Measurements from ENCODE around the gene WAC.
"Not testable (repeated sequence)": the region's sequence is repeated elsewhere in the genome, so short reads cannot be mapped to it uniquely, and the experiment has no call there.

Gene WAC

DNA sequence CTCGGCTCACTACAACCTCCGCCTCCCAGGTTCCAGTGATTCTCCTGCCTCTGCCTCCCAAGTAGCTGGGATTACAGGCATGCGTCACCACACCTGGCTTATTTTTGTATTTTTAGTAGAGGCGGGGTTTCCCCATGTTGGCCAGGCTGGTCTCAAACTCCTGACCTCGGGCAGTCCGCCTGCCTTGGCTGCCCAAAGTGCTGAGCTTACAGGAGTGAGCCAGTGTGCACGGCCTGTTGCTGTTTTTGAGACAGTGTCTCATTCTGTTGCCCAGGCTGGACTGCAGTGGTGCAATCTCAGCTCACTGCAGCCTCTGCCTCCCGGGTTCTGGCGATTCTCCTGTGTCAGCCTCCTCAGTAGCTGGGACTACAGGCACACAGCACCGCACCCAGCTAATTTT lies 41.3 kb downstream of the WAC start:
- H3K4me3 ChIP-seq (ENCODE audit: low read depth, low read length); H3K36me3 ChIP-seq (ENCODE audit: control insufficient read depth, insufficient read depth, low read length); H3K9me3 ChIP-seq (ENCODE audit: control insufficient read depth, insufficient read depth, low read length); H3K4me1 ChIP-seq (ENCODE audit: control insufficient read depth, insufficient read depth, low read length); H3K27me3 ChIP-seq (ENCODE audit: control insufficient read depth, insufficient read depth, low read length); H3K9ac ChIP-seq (ENCODE audit: low read depth, low read length): not testable (repeated sequence)

DNA sequence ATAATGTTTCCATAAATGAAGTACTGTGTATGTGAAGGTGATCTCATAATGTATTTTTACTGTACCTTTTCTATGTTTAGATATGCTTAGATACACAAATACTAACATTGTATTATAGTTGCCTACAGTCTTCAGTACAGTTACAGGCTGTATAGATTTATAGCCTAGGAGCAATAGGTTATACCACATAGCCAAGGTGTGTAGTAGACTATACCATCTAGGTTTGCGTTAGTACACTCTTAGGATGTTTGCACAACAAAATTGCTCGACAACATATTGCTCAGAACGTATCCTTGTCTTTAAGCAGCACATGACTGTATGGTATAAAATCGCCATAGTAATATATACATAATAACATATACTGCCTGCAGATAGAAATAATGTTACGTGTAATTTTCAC lies 42.9 kb downstream of the WAC start:
- no peak overlapping the region for H3K9ac ChIP-seq (ENCODE audit: low read depth, low read length)
- no peak overlapping the region for H3K4me3 ChIP-seq (ENCODE audit: low read depth, low read length)
- H3K27me3 ChIP-seq (ENCODE audit: control insufficient read depth, insufficient read depth, low read length) = no peaks in the 10 kb centered on the region
- H3K4me1 ChIP-seq (ENCODE audit: control insufficient read depth, insufficient read depth, low read length) = peaks cover 6% of the 10 kb centered on the region
- H3K9me3 ChIP-seq (ENCODE audit: control insufficient read depth, insufficient read depth, low read length) = no peaks in the 10 kb centered on the region
- H3K36me3 ChIP-seq (ENCODE audit: control insufficient read depth, insufficient read depth, low read length) = no peaks in the 10 kb centered on the region

DNA sequence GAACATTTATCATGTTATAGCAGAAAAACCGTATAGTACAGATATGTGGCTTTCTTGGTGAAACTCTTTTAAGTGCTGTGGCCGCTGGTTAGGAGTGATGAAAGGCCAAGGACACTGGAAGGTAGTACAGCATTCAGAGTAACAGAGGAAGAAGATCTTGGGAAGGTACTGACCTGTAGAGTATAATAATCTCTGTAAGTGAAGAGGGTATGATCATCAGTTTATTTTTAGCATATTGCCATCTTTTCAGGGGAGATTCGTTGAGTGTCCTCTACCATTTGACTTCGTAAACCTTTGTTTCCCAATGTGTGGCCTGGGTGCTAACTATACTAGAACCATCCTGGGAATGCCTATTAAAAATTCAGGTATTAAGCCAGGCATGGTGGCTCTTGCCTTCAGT lies 44.6 kb downstream of the WAC start:
- Histone ChIP-seq H3K9ac (ENCODE audit: low read depth, low read length) (no peak overlapping the region), H3K36me3 (ENCODE audit: control insufficient read depth, insufficient read depth, low read length) (no peaks in the 10 kb centered on the region), H3K27me3 (ENCODE audit: control insufficient read depth, insufficient read depth, low read length) (no peaks in the 10 kb centered on the region), H3K9me3 (ENCODE audit: control insufficient read depth, insufficient read depth, low read length) (no peaks in the 10 kb centered on the region), H3K4me1 (ENCODE audit: control insufficient read depth, insufficient read depth, low read length) (peaks cover 6% of the 10 kb centered on the region), H3K4me3 (ENCODE audit: low read depth, low read length) (no peak overlapping the region)

DNA sequence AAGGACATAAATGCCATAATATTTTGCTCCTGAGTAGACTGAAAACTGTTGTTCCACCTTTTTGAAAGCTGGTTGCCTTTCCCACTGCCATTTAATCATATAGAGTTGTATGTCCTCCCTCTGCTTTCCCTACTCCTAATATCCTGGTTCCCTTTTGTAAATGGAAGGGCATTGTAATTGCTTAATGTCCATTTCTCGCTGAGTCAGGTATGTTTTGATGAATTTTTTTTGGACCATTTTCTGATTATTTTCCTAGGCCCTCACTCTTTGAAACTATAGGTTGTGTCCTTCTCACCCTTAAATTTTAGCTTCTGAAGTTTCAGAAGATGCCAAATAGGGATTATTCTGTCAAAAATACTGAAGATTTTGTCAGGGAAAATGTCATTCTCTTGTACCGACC lies 45.5 kb downstream of the WAC start:
- peaks cover 6% of the 10 kb centered on the region for H3K4me1 ChIP-seq (ENCODE audit: control insufficient read depth, insufficient read depth, low read length)
- no peaks in the 10 kb centered on the region for H3K27me3 ChIP-seq (ENCODE audit: control insufficient read depth, insufficient read depth, low read length)
- H3K9ac ChIP-seq (ENCODE audit: low read depth, low read length) = no peak overlapping the region
- no peaks in the 10 kb centered on the region for H3K36me3 ChIP-seq (ENCODE audit: control insufficient read depth, insufficient read depth, low read length)
- H3K9me3 ChIP-seq (ENCODE audit: control insufficient read depth, insufficient read depth, low read length) = no peaks in the 10 kb centered on the region
- no peak overlapping the region for H3K4me3 ChIP-seq (ENCODE audit: low read depth, low read length)

DNA sequence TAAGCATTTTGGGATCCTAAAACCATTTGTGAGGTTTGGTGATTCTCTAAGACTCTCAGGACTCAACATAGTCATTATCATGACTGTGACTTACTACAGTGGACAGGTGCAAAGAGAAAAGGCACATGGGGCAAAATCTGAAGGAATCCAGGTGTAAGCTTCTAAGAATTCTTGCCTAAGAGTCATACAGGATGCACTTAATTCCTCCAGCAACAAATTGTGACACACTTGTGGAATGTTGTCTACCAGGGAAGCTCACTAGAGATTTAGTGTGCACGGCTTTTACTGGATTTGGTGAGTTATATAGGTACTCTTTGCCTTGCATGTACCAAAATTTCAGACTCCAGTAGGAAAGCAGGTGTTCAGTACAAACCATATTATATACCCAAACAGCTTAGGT lies 47.9 kb downstream of the WAC start:
- Histone ChIP-seq H3K4me1 (ENCODE audit: control insufficient read depth, insufficient read depth, low read length) (peaks cover 6% of the 10 kb centered on the region), H3K9ac (ENCODE audit: low read depth, low read length) (no peak overlapping the region), H3K4me3 (ENCODE audit: low read depth, low read length) (no peak overlapping the region), H3K9me3 (ENCODE audit: control insufficient read depth, insufficient read depth, low read length) (no peaks in the 10 kb centered on the region), H3K36me3 (ENCODE audit: control insufficient read depth, insufficient read depth, low read length) (no peaks in the 10 kb centered on the region), H3K27me3 (ENCODE audit: control insufficient read depth, insufficient read depth, low read length) (no peaks in the 10 kb centered on the region)

DNA sequence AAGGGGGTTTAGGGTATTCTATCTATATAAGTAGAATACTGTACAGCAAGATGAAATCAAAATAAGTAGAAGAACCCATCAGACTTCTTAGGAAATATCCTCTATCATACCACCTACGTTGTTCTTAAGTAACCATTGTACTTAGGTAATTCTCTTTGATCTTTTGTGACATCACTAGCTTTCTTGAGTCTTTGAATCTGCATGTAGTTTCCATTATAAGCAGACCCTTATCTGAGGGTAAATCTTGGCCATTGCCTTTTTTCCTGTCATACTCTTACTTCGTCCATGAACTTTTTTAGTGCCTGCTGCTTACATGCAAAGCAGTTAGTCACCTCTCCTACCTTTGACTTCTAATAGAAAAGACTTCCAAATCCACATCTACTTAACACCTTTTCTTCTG lies 49.0 kb downstream of the WAC start:
- Histone ChIP-seq H3K9ac (ENCODE audit: low read depth, low read length) (no peak overlapping the region), H3K36me3 (ENCODE audit: control insufficient read depth, insufficient read depth, low read length) (no peaks in the 10 kb centered on the region), H3K4me1 (ENCODE audit: control insufficient read depth, insufficient read depth, low read length) (peaks cover 6% of the 10 kb centered on the region), H3K9me3 (ENCODE audit: control insufficient read depth, insufficient read depth, low read length) (no peaks in the 10 kb centered on the region), H3K27me3 (ENCODE audit: control insufficient read depth, insufficient read depth, low read length) (no peaks in the 10 kb centered on the region), H3K4me3 (ENCODE audit: low read depth, low read length) (no peak overlapping the region)

DNA sequence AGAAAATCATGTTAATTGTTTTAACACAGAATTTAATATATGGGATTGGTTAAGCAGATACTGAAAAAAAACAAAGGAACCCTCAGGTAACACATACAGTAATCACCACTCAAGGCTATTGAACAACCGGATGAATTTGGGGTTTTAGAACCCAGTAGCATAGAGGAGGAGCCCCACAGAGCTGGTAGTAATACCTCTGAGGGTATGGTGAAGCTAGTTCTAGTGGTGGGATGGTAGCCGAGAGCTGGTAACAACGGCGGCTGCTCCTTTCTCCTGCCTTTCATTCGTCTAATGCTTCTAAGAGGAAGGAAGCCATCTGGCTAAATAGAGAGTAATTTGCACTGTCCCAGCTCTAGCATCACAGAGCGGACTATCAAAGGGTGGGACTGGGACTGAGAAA lies 52.2 kb downstream of the WAC start:
- H3K4me1 ChIP-seq (ENCODE audit: control insufficient read depth, insufficient read depth, low read length) = no peaks in the 10 kb centered on the region
- H3K9me3 ChIP-seq (ENCODE audit: control insufficient read depth, insufficient read depth, low read length) = no peaks in the 10 kb centered on the region
- no peaks in the 10 kb centered on the region for H3K27me3 ChIP-seq (ENCODE audit: control insufficient read depth, insufficient read depth, low read length)
- H3K9ac ChIP-seq (ENCODE audit: low read depth, low read length) = no peak overlapping the region
- peaks cover 3% of the 10 kb centered on the region for H3K36me3 ChIP-seq (ENCODE audit: control insufficient read depth, insufficient read depth, low read length)
- no peak overlapping the region for H3K4me3 ChIP-seq (ENCODE audit: low read depth, low read length)

DNA sequence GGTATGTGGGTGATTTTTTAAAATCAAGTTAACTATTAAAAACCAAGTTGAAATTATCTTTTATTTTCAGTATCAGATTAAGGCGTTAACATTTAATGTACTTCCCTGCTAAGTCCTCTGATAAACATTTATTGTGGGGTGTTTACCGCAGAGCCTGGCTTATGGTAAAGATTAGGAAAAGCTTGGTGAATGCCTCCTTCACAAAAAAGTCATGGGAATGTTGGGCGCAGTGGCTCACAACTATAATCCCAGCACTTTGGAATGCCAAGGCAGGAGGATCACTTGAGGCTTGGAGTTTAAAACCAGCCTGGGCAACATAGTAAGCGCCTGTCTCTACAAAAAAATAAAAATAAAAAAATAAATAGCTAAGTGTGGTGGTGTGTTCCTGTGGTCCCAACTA lies 53.3 kb downstream of the WAC start:
- Histone ChIP-seq H3K36me3 (ENCODE audit: control insufficient read depth, insufficient read depth, low read length) (peaks cover 13% of the 10 kb centered on the region), H3K4me3 (ENCODE audit: low read depth, low read length) (no peak overlapping the region), H3K4me1 (ENCODE audit: control insufficient read depth, insufficient read depth, low read length) (no peaks in the 10 kb centered on the region), H3K27me3 (ENCODE audit: control insufficient read depth, insufficient read depth, low read length) (no peaks in the 10 kb centered on the region), H3K9me3 (ENCODE audit: control insufficient read depth, insufficient read depth, low read length) (no peaks in the 10 kb centered on the region), H3K9ac (ENCODE audit: low read depth, low read length) (no peak overlapping the region)

DNA sequence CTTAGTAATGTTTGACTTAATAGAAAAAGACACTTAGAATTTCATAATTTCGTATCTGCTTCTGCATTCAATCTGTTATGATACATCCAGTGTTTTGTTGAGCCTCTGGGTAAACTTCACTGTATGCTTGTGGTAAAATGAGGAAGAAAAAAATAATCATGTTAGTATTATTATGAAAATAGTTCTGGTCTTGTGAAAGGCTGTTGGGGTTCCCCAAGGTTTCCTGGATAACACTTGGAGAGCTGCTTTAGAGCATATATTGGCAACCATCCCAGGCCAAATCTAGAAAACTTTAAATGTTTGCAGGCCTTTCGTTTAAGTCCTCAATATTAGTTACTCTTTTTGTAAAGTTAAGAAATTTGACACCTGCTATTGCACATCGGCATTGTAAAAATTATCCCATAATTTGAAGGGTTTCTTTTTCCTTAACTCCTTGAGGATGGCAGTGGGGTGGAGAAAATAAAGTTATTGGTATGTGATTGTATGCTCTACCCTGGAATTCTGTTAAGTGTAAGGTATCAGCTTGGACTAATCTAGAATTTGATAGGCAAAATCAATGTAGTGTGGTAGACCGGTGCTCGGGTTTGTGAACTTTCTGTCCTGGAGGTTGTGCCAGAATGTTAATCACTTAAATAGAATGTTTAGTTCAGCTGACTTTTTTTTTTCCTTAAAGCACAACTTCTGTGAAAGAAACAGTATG lies 54.5 kb downstream of the WAC start:
- no peaks in the 10 kb centered on the region for H3K9me3 ChIP-seq (ENCODE audit: control insufficient read depth, insufficient read depth, low read length)
- H3K9ac ChIP-seq (ENCODE audit: low read depth, low read length) = no peak overlapping the region
- no peaks in the 10 kb centered on the region for H3K27me3 ChIP-seq (ENCODE audit: control insufficient read depth, insufficient read depth, low read length)
- peaks cover 19% of the 10 kb centered on the region for H3K36me3 ChIP-seq (ENCODE audit: control insufficient read depth, insufficient read depth, low read length)
- no peaks in the 10 kb centered on the region for H3K4me1 ChIP-seq (ENCODE audit: control insufficient read depth, insufficient read depth, low read length)
- no peak overlapping the region for H3K4me3 ChIP-seq (ENCODE audit: low read depth, low read length)

DNA sequence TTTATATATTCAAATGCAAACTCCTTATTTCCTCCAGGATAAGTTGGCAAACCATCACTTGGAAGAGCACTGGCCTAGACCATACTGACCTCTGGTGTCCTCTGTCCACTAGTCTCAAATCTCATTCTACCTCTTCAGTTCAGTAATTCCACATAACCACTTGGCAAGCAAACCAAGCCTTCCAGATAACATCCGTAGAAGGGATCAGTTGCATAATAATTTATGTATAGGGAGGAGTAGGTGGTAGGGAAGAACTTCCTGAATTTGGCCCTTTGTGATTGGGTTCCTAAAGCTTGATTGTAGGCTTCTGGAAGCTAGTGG lies 55.0 kb downstream of the WAC start:
- Histone ChIP-seq H3K36me3 (ENCODE audit: control insufficient read depth, insufficient read depth, low read length) (peaks cover 20% of the 10 kb centered on the region), H3K9ac (ENCODE audit: low read depth, low read length) (no peak overlapping the region), H3K4me3 (ENCODE audit: low read depth, low read length) (no peak overlapping the region), H3K27me3 (ENCODE audit: control insufficient read depth, insufficient read depth, low read length) (no peaks in the 10 kb centered on the region), H3K9me3 (ENCODE audit: control insufficient read depth, insufficient read depth, low read length) (no peaks in the 10 kb centered on the region), H3K4me1 (ENCODE audit: control insufficient read depth, insufficient read depth, low read length) (no peaks in the 10 kb centered on the region)

DNA sequence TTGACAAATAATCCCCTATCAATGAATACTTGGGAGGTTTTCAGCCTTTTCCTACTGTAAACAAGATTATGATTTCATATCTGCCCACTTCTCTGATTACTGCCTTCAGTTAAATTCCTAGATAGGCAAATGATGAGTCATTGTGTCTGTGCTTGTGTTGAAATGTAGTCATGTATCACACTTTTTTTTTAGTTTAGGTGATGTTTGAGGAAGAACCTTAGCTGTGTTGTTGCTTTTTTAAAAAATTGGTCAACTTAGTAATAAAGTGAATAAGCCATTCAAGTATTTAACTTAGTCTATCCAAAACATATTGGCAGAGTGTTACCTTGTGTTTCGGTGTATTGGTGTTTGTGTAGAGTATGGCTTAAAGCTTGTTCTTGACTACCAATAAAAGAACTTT lies 60.0 kb downstream of the WAC start:
- H3K4me3 ChIP-seq (ENCODE audit: low read depth, low read length) = no peak overlapping the region
- peaks cover 20% of the 10 kb centered on the region for H3K36me3 ChIP-seq (ENCODE audit: control insufficient read depth, insufficient read depth, low read length)
- no peaks in the 10 kb centered on the region for H3K4me1 ChIP-seq (ENCODE audit: control insufficient read depth, insufficient read depth, low read length)

DNA sequence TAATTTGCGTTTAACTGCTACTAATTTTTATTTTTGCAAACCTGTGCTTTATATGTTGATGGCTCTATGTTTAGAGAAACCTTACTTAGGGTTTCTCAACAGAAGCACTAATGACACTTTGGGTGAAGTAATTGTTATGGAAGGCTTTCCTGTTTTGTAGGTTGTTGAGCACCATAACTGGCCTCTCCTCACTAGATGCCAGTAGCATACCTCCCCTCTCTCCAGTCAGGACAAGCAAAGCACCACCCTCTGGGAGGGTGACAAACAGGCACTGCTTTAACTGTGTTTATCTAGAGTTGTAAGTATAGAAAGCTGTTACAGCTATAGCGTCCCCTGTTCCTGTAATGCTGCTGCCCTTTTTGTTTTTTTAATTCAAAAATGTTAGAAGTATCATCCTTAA lies 60.9 kb downstream of the WAC start:
- no peak overlapping the region for H3K4me3 ChIP-seq (ENCODE audit: low read depth, low read length)
- no peaks in the 10 kb centered on the region for H3K9me3 ChIP-seq (ENCODE audit: control insufficient read depth, insufficient read depth, low read length)
- peaks cover 20% of the 10 kb centered on the region for H3K36me3 ChIP-seq (ENCODE audit: control insufficient read depth, insufficient read depth, low read length)
- H3K9ac ChIP-seq (ENCODE audit: low read depth, low read length) = no peak overlapping the region
- no peaks in the 10 kb centered on the region for H3K4me1 ChIP-seq (ENCODE audit: control insufficient read depth, insufficient read depth, low read length)
- H3K27me3 ChIP-seq (ENCODE audit: control insufficient read depth, insufficient read depth, low read length) = no peaks in the 10 kb centered on the region

More for the DNA sequence above, 60.0 kb downstream of the WAC start:
- H3K9ac ChIP-seq (ENCODE audit: low read depth, low read length) = no peak overlapping the region
- H3K9me3 ChIP-seq (ENCODE audit: control insufficient read depth, insufficient read depth, low read length) = no peaks in the 10 kb centered on the region
- no peaks in the 10 kb centered on the region for H3K27me3 ChIP-seq (ENCODE audit: control insufficient read depth, insufficient read depth, low read length)
